GM18499 (cell line): Measurements from ENCODE around the gene IQCE.

Experiments used
- ATAC-seq: cut with Tn5 transposase; IDR thresholded peaks from one replicate; pipeline ENCODE4 v1.9.1; 2021; ENCODE audit warnings: moderate number of reproducible peaks; ENCODE audit not compliant: insufficient read depth, unreplicated experiment

The IQCE gene

GRCh38 chr7:2558629-2559282, at the start of gene IQCE:
TSS of gene IQCE (plus strand) at chr7:2558979. CDS start at chr7:2559182, 203 bp downstream.
- ATAC-seq = no peak

DNA sequence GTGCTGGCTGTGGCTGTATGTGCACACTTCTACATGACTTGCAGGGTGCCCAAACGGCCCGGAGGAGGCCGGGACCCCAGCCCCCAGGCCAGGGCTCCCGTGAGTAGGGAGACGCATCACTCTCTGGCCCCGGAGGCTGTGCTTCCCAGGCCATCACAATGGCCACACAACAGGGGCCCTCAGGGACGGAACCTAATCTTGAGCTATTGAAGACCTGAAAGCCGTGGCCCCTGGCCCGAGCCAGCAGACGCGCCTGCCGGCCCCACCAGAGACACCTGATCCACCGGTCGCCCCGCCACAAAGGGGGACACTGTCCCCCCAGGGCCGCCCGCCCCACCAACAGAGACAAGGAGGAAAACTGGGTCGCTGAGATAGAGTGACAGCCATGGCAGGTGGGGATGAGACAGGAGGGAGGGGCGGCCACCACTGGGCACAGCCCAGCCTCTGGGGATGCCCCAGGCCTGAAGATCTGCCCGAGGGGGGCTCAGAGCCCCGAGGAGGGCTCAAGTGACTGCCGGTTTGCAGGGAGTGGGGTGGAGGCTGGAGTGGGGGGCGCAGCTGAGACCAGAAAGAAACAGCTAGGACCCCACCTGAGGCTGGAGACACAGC, 49.4 kb upstream of the IQCE start:
- ATAC-seq = no peak

- no peak for ATAC-seq
Measured at GRCh38 chr7:2510130-2510776, 48.5 kb upstream of the IQCE start.

GRCh38 chr7:2510909-2511768, 47.6 kb upstream of the IQCE start:
- no peak for ATAC-seq

DNA sequence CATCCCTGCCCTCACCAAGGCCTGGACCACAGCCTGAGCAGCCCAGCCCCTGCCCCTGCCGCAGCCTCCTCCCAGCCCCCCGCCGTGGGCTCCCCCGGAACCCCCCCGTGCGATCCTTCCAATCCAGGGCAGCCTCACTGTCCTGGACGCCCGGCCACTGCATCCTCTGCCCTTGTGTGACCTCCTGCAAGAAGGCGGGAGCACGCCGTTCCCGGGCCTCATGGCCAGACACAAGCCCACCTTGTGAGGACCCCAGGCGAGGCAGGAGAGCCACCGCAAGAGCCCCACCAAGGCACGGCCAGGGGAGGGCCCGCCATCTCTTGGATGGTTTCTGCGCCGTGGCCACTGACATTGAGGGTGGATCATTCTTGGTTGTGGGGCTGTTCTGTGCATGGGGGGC, 47.0 kb upstream of the IQCE start:
- ATAC-seq = no peak

- no peak for ATAC-seq
Measured at GRCh38 chr7:2512179-2512661, 46.6 kb upstream of the IQCE start.

DNA sequence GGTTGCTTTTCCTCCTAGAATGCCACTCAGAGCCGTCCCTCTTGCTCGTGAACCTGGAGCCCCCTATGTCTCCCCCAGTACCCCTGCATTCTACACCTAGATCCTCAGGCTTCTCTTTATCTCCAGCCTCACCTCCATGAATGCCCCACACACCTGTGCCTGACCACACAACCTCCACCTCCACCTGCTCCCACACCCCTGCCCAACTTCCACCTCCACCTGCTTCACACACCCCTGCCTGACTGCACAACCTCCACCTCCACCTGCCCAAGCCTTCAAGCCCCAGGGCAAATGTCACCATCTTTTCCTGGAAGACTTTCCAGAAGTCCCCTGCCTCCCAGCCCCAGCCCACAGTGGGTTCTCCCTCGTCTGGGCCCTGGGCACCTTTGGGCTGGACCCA, 46.1 kb upstream of the IQCE start:
- ATAC-seq = no peak

GRCh38 chr7:2513702-2514101, 45.1 kb upstream of the IQCE start:
- no peak for ATAC-seq

GRCh38 chr7:2514473-2515423, 44.0 kb upstream of the IQCE start:
- ATAC-seq = no peak

- no peak for ATAC-seq
Measured at GRCh38 chr7:2515424-2516193, 43.2 kb upstream of the IQCE start.

- no peak for ATAC-seq
Measured at GRCh38 chr7:2516194-2516555, 42.6 kb upstream of the IQCE start.

GRCh38 chr7:2517026-2517425, 41.8 kb upstream of the IQCE start:
- no peak for ATAC-seq

- ATAC-seq = no peak
Measured at GRCh38 chr7:2517678-2518507, 40.9 kb upstream of the IQCE start.

DNA sequence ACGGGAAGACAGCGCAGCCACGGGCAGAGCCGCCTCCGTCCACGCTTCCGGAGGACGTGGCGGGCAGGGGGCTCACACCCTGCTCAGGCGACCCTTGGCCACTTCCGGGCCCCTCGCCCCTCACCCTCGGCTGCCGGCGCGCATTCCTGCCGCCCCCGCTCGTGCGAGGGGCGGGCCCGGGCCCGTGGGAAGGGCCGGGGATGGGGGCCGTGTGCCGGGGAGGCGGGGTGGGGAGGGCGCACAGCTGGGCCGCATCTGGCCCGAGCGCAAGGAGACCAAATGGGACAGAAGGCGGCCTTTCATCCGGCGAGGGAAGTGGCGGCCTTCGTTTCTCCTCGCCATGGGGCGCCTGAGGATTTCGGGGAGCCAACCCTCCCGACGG, 40.1 kb upstream of the IQCE start:
- ATAC-seq = no peak

DNA sequence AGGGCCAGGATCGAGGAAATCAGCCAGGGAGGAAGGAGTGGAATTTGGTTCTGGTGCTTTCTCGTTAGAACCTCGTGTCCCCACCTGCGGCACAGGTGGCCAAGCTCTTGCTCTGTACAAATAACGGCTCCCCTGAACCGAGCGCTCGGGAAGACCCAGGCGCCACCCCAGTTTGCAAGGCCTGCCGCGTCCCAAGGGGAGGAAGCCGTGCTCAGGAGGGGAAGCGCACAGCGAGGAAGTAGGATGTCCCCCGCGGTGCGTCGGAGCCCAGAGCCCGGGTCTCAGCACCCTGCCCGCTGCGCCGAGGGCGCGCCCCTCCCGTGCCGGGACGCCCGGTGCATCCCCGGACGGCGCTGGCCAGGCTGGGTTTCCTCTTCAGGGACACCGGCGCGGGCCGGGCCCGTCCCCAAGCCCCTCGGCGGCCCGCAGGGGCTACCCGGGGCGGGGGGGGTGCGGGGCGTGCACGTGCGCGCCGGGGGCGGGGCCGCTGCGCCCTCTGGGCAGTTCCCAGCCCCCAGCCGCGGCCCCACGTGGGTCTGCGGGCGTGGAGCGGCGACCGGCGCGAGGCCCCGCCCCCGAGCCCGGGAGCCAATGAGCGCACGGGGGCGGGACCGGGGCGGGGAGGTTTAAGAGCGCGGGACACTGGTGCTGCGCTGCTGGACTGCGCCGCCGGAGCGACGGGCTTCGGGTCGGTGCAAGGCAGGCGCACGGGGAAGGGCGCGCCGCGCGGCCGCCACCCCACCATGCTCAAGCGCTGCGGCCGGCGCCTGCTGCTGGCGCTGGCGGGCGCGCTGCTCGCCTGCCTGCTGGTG, 39.5 kb upstream of the IQCE start, which contains the start of gene LFNG:
Gene LFNG (plus strand): TSS at position 656 of the 812 bp plus-strand sequence. CDS start 88 bp downstream, at position 744.
- ATAC-seq = no peak

DNA sequence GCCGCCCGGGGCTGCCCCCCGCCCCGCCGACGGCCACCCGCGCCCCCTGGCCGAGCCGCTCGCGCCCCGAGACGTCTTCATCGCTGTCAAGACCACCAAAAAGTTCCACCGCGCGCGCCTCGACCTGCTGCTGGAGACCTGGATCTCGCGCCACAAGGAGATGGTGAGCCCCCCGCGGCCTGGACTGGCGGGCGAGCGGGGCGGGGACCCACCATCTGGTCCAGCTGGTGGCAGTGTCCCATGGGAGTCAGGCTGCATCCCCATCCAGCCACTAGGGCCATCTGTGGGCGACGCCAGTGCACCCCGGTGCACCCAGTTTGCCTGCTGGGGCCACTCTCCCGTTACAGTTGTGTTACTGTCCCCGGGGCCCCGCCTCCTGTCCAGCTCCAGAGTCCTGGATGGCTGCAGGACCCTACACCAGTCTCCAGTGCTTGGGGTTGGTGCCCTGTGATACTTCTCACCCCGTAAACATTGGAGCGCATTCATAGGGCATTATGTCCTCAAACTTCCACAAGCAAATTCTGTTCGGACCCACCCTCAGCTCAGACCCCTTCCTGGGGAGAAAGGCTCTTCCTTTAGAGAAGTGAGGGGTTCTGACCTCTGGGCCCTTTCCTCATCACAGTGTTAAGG, 38.5 kb upstream of the IQCE start:
- ATAC-seq = no peak
